ENCODE results near the gene IL23R. TPM values are rescaled to one million over a fixed set of nuclear protein-coding genes. Genes with fewer than 3 reads are reported as not detected.

Gene IL23R
- total and polyA plus RNA-seq, 2 donors (not counting 3 experiments of a cell fraction or from before 2014, with no cell fraction given), result not detected

DNA sequence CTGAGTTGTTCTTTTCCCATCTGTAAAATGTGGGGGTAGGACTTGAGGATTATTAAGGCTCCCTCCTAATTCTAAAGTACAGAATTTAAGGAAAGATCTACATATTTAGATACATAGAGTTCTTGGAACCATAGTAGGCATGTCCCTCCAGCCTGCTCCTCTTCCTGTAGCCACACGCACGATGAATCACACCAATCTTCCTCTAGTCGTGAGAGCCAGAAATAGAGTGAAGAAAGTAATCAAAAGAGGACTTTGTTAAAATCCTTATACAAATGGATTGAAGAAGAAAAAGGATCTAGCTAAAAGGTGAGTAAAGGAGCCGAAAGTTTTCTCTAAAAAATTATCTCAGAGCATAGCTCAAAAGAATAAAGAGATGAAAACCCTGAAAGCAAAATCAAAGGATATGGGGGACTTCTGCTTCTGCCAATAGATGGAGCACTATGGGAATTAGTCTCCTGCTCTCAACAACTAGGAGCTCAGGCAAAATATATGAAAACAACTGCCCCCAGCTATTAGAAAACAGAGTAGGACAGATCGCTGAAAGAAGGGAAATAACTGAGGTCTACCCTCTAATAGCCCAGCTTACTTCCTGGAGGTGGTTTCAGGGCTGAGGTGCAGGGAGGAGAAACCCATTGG is 40.0 kb upstream of the IL23R start:
- CTCF ChIA-PET, result interaction anchor here (0.6 to 3.8 kb wide), 8 partner anchors 8 to 130 kb away, joined by 3 to 16 read pairs (median 4); partner anchors contain the start of gene C1orf141
- POLR2A ChIA-PET, result no interaction called here
- no TSS peak for BruUV-seq (replicated peaks)

More for the DNA sequence above, 40.0 kb upstream of the IL23R start:
- no peaks in the 10 kb centered on the region for H3K4me1 ChIP-seq (ENCODE audit: control insufficient read depth, extremely low read depth, insufficient read depth, low read length)
- no peaks in the 10 kb centered on the region for H3K36me3 ChIP-seq (ENCODE audit: control insufficient read depth in 2 of 2, extremely low read depth in 1 of 2, insufficient read depth in 2 of 2, low read length in 2 of 2)
- H4K20me1 ChIP-seq (replicated peaks; ENCODE audit: control insufficient read depth, extremely low read depth, insufficient read depth, low read length), result no peaks in the 10 kb centered on the region
- H3K9me3 ChIP-seq (replicated peaks; ENCODE audit: control insufficient read depth, insufficient read depth, low read length), result no peaks in the 10 kb centered on the region
- H3K9ac ChIP-seq (replicated peaks; ENCODE audit: extremely low read depth, insufficient read depth, low read length), result no peak overlapping the region
- H3K79me2 ChIP-seq (ENCODE audit: control insufficient read depth, insufficient read depth, low read length), result no peaks in the 10 kb centered on the region
- no peak overlapping the region for H3K4me3 ChIP-seq (replicated peaks in 1 of 3; ENCODE audit: insufficient read depth in 1 of 3, low read depth in 1 of 3, low read length in 3 of 3)
- H3K27me3 ChIP-seq (ENCODE audit: control insufficient read depth in 2 of 2, insufficient read depth in 2 of 2, low read length in 2 of 2), result no peaks in the 10 kb centered on the region
- TF ChIP-seq FOS (IDR thresholded peaks at IDR 0.05; ENCODE audit: borderline replicate concordance, insufficient read depth, low read length), result no peak
- TF ChIP-seq GATA2 (IDR thresholded peaks at IDR 0.05; ENCODE audit: insufficient read depth, insufficient read length, low read depth, low read length), result no peak
- TF ChIP-seq, protein P1, sequence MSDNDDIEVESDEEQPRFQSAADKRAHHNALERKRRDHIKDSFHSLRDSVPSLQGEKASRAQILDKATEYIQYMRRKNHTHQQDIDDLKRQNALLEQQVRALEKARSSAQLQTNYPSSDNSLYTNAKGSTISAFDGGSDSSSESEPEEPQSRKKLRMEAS (IDR thresholded peaks at IDR 0.05; ENCODE audit: insufficient read depth, insufficient read length), result no peak
- no peak for TF ChIP-seq POLR2A (IDR thresholded peaks at IDR 0.05; ENCODE audit: low read depth, low read length)
- TF ChIP-seq, protein P2, sequence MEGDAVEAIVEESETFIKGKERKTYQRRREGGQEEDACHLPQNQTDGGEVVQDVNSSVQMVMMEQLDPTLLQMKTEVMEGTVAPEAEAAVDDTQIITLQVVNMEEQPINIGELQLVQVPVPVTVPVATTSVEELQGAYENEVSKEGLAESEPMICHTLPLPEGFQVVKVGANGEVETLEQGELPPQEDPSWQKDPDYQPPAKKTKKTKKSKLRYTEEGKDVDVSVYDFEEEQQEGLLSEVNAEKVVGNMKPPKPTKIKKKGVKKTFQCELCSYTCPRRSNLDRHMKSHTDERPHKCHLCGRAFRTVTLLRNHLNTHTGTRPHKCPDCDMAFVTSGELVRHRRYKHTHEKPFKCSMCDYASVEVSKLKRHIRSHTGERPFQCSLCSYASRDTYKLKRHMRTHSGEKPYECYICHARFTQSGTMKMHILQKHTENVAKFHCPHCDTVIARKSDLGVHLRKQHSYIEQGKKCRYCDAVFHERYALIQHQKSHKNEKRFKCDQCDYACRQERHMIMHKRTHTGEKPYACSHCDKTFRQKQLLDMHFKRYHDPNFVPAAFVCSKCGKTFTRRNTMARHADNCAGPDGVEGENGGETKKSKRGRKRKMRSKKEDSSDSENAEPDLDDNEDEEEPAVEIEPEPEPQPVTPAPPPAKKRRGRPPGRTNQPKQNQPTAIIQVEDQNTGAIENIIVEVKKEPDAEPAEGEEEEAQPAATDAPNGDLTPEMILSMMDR (IDR thresholded peaks at IDR 0.05; ENCODE audit: extremely low read depth in 1 of 2, insufficient read depth in 1 of 2, low read depth in 1 of 2, low read length in 2 of 2), result no peak
- TF ChIP-seq JUN (IDR thresholded peaks at IDR 0.05; ENCODE audit: borderline replicate concordance, insufficient read depth, insufficient read length, low read depth), result no peak
- no peak for TF ChIP-seq MYC (IDR thresholded peaks at IDR 0.05; ENCODE audit: low read depth, low read length)
- no peak for TF ChIP-seq POLR2AphosphoS5 (IDR thresholded peaks at IDR 0.05; ENCODE audit: insufficient read depth, low read depth, low read length)
- no peak for TF ChIP-seq EZH2 (IDR thresholded peaks at IDR 0.05; ENCODE audit: borderline replicate concordance, low read depth, low read length, severe bottlenecking)
- no peaks in the 10 kb centered on the region for H3K9me1 ChIP-seq (replicated peaks; ENCODE audit: control insufficient read depth, extremely low read depth, insufficient read depth, low read length)
- FAIRE-seq (no peak), DNase-seq (ENCODE audit: low read depth, low spot score) (peak; percentile 6)
- no peak overlapping the region for H2AFZ ChIP-seq (ENCODE audit: low read depth, low read length)
- H3K27ac ChIP-seq (ENCODE audit: insufficient read depth, low read depth, low read length), result no peak overlapping the region
- intact Hi-C loops (cut with micrococcal nuclease) (no loop called here), dilution Hi-C loops (cut with MboI; ENCODE audit: extremely low pct_ligation_motif_present, low sequenced_read_pairs) (no loop called here)
- H3K4me2 ChIP-seq (ENCODE audit: insufficient read depth, low read length), result no peak overlapping the region
